B cell (primary cell): ENCODE measurements around the gene KCNH1. TPM values are rescaled to one million over a fixed set of nuclear protein-coding genes. Genes with fewer than 3 reads are reported as not detected.

Experiments used
- ATAC-seq: fragments of 200-7000 bp; cut with Tn5 transposase; one replicate; pipeline ENCODE4 v1.10.0; 2021; ENCODE audit warnings: low read depth, mild to moderate bottlenecking, moderate number of reproducible peaks, moderate library complexity
- CTCF ChIA-PET: fragments of 350-600 bp; sonication (Branson Sonifier 250); formaldehyde crosslinking; loops from one replicate; lab custom pipeline; 2021; ENCODE audit warnings: antibody characterized with exemption, inconsistent platforms; lab: Charles Lee
- POLR2A ChIA-PET: fragments of 350-600 bp; sonication (Branson Sonifier 250); formaldehyde crosslinking; loops from one replicate; lab custom pipeline; 2021; ENCODE audit warnings: antibody characterized with exemption; lab: Charles Lee
- DNase-seq: peaks from one replicate; pipeline ENCODE4 v3.0.0; 2013
- H2AFZ ChIP-seq: 2 replicates; pipeline ENCODE4 v1.6.1; 2012; ENCODE audit warnings: mild to moderate bottlenecking, low read depth, low read length; ENCODE audit not compliant: insufficient read depth, poor library complexity, severe bottlenecking
- H3K27ac ChIP-seq, 2 donors: 1 replicate in 1 of 2; 2 replicates in 1 of 2; pipeline ENCODE4 v1.5.1; 2012 to 2013; ENCODE audit warnings: low read length in 2 of 2, mild to moderate bottlenecking in 2 of 2, moderate library complexity in 1 of 2
- H3K27me3 ChIP-seq, 4 experiments: fragments of 200-600 bp in 1 of 4; sonication (generic) in 1 of 4; replicated peaks in 1 of 4; 1 replicate in 2 of 4; 2 replicates in 2 of 4; pipeline versions ENCODE4 v1.6.1 to v1.7.0; 2013 to 2016; ENCODE audit warnings: low read length in 3 of 4, mild to moderate bottlenecking in 2 of 4, mixed read lengths in 1 of 4, moderate library complexity in 1 of 4; ENCODE audit not compliant: insufficient read depth in 4 of 4, control insufficient read depth in 3 of 4; ENCODE audit errors: control extremely low read depth in 1 of 4
- H3K36me3 ChIP-seq, 2 experiments: replicated peaks in 1 of 2; 1 replicate in 1 of 2; 2 replicates in 1 of 2; pipeline versions ENCODE4 v1.6.1 to v1.7.1; 2013; ENCODE audit warnings: low read length in 1 of 2; ENCODE audit not compliant: insufficient read depth in 2 of 2, control insufficient read depth in 1 of 2; ENCODE audit errors: control extremely low read depth in 1 of 2, extremely low read depth in 1 of 2
- H3K4me1 ChIP-seq, 2 donors: fragments of 200-600 bp in 1 of 2; sonication (generic) in 1 of 2; 1 replicate in 1 of 2; 2 replicates in 1 of 2; pipeline versions ENCODE4 v1.5.1 to v1.6.1; 2013 to 2017; ENCODE audit warnings: low read length in 2 of 2; ENCODE audit not compliant: control insufficient read depth in 2 of 2, insufficient read depth in 2 of 2
- H3K4me2 ChIP-seq: replicated peaks from 2 replicates; pipeline ENCODE3; 2012; ENCODE audit warnings: mild to moderate bottlenecking, low read depth, low read length; ENCODE audit not compliant: poor library complexity, severe bottlenecking
- H3K4me3 ChIP-seq, 5 experiments: fragments of 200-600 bp in 1 of 5; sonication (generic) in 1 of 5; 1 replicate in 3 of 5; 2 replicates in 2 of 5; pipeline versions ENCODE4 v1.5.1 to v1.7.0; 2011 to 2016; ENCODE audit warnings: low read length in 4 of 5, mild to moderate bottlenecking in 4 of 5, low read depth in 2 of 5, control low read depth in 1 of 5, moderate library complexity in 1 of 5; ENCODE audit not compliant: insufficient read depth in 1 of 5; ENCODE audit errors: control extremely low read depth in 1 of 5, extremely low read depth in 1 of 5
- H3K79me2 ChIP-seq: fragments of 200-600 bp; sonication (generic); one replicate; pipeline ENCODE4 v1.6.0; 2016; ENCODE audit warnings: low read length; ENCODE audit not compliant: control insufficient read depth, insufficient read depth
- H3K9ac ChIP-seq: fragments of 200-600 bp; sonication (generic); 2 replicates; pipeline ENCODE4 v1.6.1; 2017; ENCODE audit warnings: mild to moderate bottlenecking, low read length, moderate library complexity
- H3K9me3 ChIP-seq, 3 donors: one replicate each; pipeline versions ENCODE4 v1.6.1 to v1.7.1; 2013; ENCODE audit warnings: low read length in 2 of 3; ENCODE audit not compliant: control insufficient read depth in 2 of 3, insufficient read depth in 1 of 3; ENCODE audit errors: control extremely low read depth in 1 of 3
- H4K20me1 ChIP-seq: 2 replicates; pipeline ENCODE4 v1.6.0; 2012; ENCODE audit warnings: mild to moderate bottlenecking, low read length; ENCODE audit not compliant: insufficient read depth, control insufficient read depth, poor library complexity, severe bottlenecking
- H3K27ac Mint-ChIP-seq: one replicate; pipeline ENCODE4 v1.8.0; 2021; ENCODE audit warnings: mixed read lengths
- H3K27me3 Mint-ChIP-seq: one replicate; pipeline ENCODE4 v1.8.0; 2021; ENCODE audit warnings: mixed read lengths
- H3K4me1 Mint-ChIP-seq: one replicate; pipeline ENCODE4 v1.8.0; 2021; ENCODE audit warnings: mixed read lengths
- H3K4me3 Mint-ChIP-seq: one replicate; pipeline ENCODE4 v1.8.0; 2021; ENCODE audit warnings: mixed read lengths
- H3K9me3 Mint-ChIP-seq: one replicate; pipeline ENCODE4 v1.8.0; 2022; ENCODE audit warnings: mixed read lengths; ENCODE audit not compliant: insufficient read depth
- CTCF ChIP-seq: fragments of 200-600 bp; IDR thresholded peaks from one replicate; pipeline ENCODE4 v1.8.0; 2022; ENCODE audit warnings: antibody characterized with exemption, mild to moderate bottlenecking
- EZH2 ChIP-seq: IDR thresholded peaks from 2 replicates; pipeline ENCODE4 v1.6.1; 2012; ENCODE audit warnings: borderline replicate concordance, low read depth, mild to moderate bottlenecking, moderate library complexity, low read length; ENCODE audit not compliant: insufficient read depth, poor library complexity, severe bottlenecking
- WGBS: methylation state at CpG from one replicate; pipeline ENCODE4 v1.1.5; 2013; ENCODE audit warnings: missing lambda C conversion rate; ENCODE audit not compliant: insufficient coverage; 5-methylcytosine and 5-hydroxymethylcytosine counted together
- intact Hi-C: fragments of 100-400 bp; cut with micrococcal nuclease; formaldehyde crosslinking; loops from one replicate; pipeline ENCODE4 v1.10.0; 2022
- polyA plus RNA-seq: library from polyadenylated mRNA; depleted of rRNA; stranded (reverse); fragments of >200 nt; gene quantifications from 2 replicates; pipeline ENCODE4 v1.2.3, GENCODE V29; 2012
- total RNA-seq, 2 donors: library from RNA; stranded (reverse); fragments of 120-200 nt in 1 of 2; gene quantifications; 1 replicate in 1 of 2; 2 replicates in 1 of 2; pipeline versions ENCODE4 v1.2.3 to v1.2.4, GENCODE V29; 2013 to 2022

Gene KCNH1
- total and polyA plus RNA-seq, 2 donors (not counting 1 experiment from before 2014, with no cell fraction given), result not detected

- Mint-ChIP-seq H3K4me3 (no peak overlapping the region), H3K4me1 (peaks cover 17% of the 10 kb centered on the region), H3K27ac (no peak overlapping the region), H3K27me3 (peaks cover 7% of the 10 kb centered on the region), H3K9me3 (no peaks in the 10 kb centered on the region)
- Histone ChIP-seq H3K4me3 (no peak overlapping the region), H3K27ac (no peak overlapping the region), H3K79me2 (no peaks in the 10 kb centered on the region), H3K27me3 (no peaks in the 10 kb centered on the region), H3K9ac (no peak overlapping the region), H4K20me1 (no peaks in the 10 kb centered on the region), H3K36me3 (no peaks in the 10 kb centered on the region), H3K4me2 (no peak overlapping the region), H3K9me3 (no peaks in the 10 kb centered on the region), H2AFZ (no peak overlapping the region), H3K4me1 (peaks cover 11 to 14% of the 10 kb centered on the region in 2 donors)
- WGBS, result no CpG with 5 or more reads among the region's 3 CpGs
- POLR2A ChIA-PET, result no interaction called here
- CTCF ChIA-PET, result no interaction called here
- ATAC-seq (no peak), DNase-seq (no peak)
- intact Hi-C loops, result no loop called here
- no peak for TF ChIP-seq EZH2
- no peak for TF ChIP-seq CTCF
Observed at GRCh38 chr1:210821615-210822014, 312.3 kb downstream of the KCNH1 start.

- Mint-ChIP-seq H3K27ac (no peak overlapping the region), H3K27me3 (peaks cover 4% of the 10 kb centered on the region), H3K9me3 (no peaks in the 10 kb centered on the region), H3K4me3 (no peak overlapping the region), H3K4me1 (peaks cover 24% of the 10 kb centered on the region)
- Histone ChIP-seq H3K4me1 (peaks cover 11 to 14% of the 10 kb centered on the region in 2 donors), H3K36me3 (no peaks in the 10 kb centered on the region), H3K27me3 (no peaks in the 10 kb centered on the region), H3K4me3 (no peak overlapping the region), H3K4me2 (no peak overlapping the region), H3K27ac (no peak overlapping the region), H4K20me1 (no peaks in the 10 kb centered on the region), H2AFZ (no peak overlapping the region), H3K9me3 (no peaks in the 10 kb centered on the region), H3K9ac (no peak overlapping the region), H3K79me2 (no peaks in the 10 kb centered on the region)
- WGBS, result 92% methylated on average over 2 of the region's 4 CpGs
- DNase-seq (no peak), ATAC-seq (no peak)
- TF ChIP-seq CTCF (no peak), EZH2 (no peak)
- ChIA-PET CTCF (interaction anchor here (1.0 kb wide), 1 partner anchor 10 kb away, joined by 3 read pairs; no protein-coding TSS in a partner anchor), POLR2A (no interaction called here)
- intact Hi-C loops, result no loop called here
Observed at GRCh38 chr1:210819266-210819665, 314.7 kb downstream of the KCNH1 start.
